Endothelial cell of umbilical vein (primary cell): Measurements from ENCODE around the gene ADIRF.

Experiments
- CTCF ChIP-seq, 2 donors: IDR thresholded peaks; 1 replicate in 1 of 2; 2 replicates in 1 of 2; pipeline ENCODE4 v1.5.1; 2011; ENCODE audit warnings: low read length in 2 of 2, mild to moderate bottlenecking in 2 of 2, moderate library complexity in 2 of 2, control low read depth in 1 of 2, inconsistent platforms in 1 of 2, low read depth in 1 of 2; ENCODE audit not compliant: insufficient read depth in 1 of 2; ENCODE audit errors: extremely low read depth in 1 of 2
- MAX ChIP-seq: IDR thresholded peaks from 2 replicates; pipeline ENCODE4 v1.6.1; 2011; ENCODE audit not compliant: insufficient read depth, insufficient read length
- POLR2A ChIP-seq: IDR thresholded peaks from 2 replicates; pipeline ENCODE4 v1.6.1; 2012; ENCODE audit warnings: low read depth, mild to moderate bottlenecking, control low read depth, low read length
- POLR2AphosphoS5 ChIP-seq: IDR thresholded peaks from 2 replicates; pipeline ENCODE4 v1.6.1; 2012; ENCODE audit warnings: low read depth, mild to moderate bottlenecking, control low read depth, low read length, moderate library complexity; ENCODE audit not compliant: insufficient read depth

DNA sequence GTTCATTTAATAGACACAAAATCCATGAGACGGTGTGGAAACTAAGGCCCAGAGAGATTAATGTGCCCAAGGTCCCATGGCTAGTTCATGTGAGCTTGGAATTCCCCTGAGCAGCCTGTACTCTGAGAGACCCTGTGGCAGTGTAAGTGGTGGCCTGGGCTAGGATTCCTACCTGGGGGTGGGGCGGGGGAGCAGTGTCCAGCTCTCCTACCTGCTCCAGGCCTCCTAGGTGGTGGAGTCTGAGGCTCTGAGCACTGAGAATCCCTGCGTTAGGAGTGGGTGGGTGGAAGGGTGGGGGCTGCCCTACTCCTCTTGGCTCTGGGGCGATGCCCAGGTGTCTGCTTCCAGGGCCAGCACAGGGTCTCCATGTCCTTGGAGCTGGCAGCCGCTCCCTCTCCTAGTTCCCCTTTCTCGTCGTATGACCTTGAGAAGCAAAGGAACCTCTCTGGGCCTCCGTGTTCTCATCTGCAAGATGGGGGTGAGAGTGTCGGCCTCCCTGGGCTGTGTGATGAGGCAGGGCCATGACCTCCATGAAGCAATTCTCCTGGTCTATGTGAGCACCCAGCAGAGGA, 7.3 kb upstream of the ADIRF start:
- no peak for TF ChIP-seq POLR2A
- TF ChIP-seq CTCF (IDR thresholded peaks at IDR 0.05; ENCODE audit: extremely low read depth in 1 of 2, insufficient read depth in 1 of 2, low read depth in 1 of 2, low read length in 2 of 2): no peak
- no peak for TF ChIP-seq MAX
- TF ChIP-seq POLR2AphosphoS5: no peak
